Stimulated activated CD4-positive, alpha-beta T cell treated with anti-CD3 and anti-CD28 coated beads, Interleukin-4, amount 100 ng/mL, for 24 hours (primary cell): Measurements from ENCODE around the gene CRYGN.
A peak's percentile ranks its signal among the peaks of the same experiment; 100 is the strongest.

Source experiments
- DNase-seq: peaks from one replicate; pipeline ENCODE4 v3.0.0-alpha.2; 2020

CRYGN gene

DNA sequence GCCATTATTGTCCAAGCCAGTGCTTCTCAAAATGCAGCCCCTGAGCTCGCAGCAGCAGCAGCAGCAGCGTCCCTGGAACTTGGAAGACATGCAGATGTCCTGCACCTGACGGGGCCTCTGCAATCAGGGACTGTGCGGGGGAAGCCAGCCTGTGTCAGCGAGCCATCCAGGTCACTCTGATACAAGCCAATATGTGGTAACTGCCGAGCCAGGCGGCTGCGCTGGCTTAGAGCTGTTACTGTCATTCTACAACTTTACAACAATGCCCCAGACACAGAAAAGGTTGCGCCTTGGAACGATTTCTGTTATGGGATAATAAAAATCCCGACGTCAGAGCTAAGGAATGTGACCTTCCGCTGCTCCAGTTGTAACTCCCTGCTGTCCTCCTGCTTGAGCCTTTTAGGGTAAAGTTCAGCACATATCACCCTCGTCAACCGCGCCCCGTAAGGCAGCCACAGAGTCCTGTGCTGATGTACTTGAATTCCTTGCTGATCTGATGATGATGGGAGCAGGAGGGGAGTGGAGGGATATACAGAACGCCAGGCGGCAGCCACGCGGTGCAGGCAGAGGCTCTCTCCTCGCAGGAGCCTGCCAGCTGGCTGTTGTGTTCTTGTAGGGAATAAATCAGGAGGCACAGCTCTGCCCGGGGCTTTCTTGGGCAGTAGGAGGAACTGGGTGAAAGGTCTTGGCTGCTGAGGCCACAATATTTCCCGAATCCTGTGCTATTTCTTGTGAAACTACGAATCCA lies 20.0 kb upstream of the CRYGN start:
- no peak for DNase-seq

- no peak for DNase-seq
These were observed 17.6 kb upstream of the CRYGN start for GRCh38 chr7:151457534-151457933.

DNA sequence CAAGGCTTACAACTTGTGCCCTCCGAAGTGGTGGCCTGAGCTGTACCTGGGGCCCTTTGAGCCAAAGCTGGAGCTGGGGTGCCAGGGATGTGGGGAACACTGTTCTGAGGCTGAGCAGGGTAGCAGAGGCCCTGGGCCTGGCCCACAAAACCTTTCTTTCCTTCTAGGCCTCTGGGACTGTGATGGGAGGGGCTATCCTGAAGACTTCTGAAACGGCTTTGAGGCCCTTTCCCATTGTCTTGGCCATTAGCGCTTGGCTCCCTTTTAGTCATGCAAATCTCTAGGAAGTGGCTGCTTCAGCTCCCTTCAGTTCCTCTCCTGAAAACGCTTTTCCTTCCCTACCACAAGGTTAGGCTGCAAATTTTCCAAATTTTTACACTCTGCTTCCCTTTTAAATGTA lies 16.8 kb upstream of the CRYGN start:
- no peak for DNase-seq

DNA sequence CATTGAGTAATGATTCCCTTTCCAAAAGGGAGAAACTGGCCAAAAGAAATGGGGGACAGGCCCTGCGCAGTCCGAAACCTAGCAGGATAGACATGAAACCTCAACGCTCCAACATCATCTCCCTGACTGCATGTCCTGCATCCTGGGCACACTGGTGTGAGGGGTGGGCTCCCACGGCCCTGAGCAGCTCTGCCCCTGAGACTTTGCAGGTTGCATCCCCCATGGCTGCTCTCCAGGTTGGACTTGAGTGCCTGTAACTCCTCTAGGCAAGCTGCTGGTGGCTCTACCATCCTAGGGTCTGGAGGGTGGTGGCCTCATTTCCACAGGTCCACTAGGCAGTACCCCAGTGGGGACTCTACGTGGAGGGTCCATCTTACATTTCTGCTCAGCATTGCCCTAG lies 16.3 kb upstream of the CRYGN start:
- no peak for DNase-seq

- DNase-seq: no peak
These were observed 15.7 kb upstream of the CRYGN start for GRCh38 chr7:151455690-151456089.

DNA sequence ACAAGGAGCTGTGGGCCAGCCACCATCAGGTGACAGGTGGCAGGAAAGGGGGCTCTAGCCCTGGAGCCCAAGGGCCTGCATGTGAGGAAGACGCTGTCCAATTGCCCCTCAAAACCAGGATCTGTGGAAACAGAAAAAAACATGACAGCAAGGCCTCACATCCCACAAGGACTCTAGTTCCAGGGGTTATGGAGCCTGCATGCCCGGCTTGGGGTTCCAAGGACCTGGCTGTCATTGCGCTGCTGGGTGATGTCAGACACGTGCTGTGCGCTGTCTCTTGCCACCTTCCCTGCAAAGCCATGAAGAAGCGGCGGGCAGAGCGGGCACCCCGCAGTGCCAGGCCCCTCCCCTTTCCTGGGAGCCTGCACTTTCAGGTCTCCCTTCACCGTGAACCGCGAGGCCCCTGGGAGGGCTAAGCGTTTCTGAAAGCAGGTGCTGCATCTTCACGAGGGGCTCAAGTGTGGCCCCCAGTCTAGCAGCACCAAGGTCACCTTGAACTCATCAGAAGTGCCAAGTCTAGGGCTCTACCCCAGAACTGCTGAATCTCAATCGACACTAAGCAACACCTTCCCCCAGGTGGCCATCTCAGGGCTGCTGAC lies 15.1 kb upstream of the CRYGN start:
- no peak for DNase-seq

DNA sequence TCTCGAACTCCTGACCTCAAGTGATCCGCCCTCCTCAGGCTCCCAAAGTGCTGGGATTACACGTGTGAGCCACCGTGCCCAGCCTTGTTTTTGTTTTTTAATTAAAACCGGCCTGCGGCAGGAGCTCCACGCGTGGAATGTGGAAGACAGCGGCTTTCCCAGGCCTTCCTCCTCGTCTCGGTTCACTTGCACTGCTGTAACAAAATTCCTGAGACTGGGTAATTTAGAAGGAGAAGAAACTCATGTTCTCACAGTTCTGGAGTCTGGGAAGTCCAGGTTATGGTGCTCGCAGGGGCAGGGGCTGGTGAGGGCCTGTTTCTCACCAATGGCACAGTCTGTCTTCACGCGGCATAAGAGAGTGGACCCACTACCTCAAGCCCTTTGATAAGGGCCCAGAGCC lies 14.4 kb upstream of the CRYGN start:
- DNase-seq: no peak

DNA sequence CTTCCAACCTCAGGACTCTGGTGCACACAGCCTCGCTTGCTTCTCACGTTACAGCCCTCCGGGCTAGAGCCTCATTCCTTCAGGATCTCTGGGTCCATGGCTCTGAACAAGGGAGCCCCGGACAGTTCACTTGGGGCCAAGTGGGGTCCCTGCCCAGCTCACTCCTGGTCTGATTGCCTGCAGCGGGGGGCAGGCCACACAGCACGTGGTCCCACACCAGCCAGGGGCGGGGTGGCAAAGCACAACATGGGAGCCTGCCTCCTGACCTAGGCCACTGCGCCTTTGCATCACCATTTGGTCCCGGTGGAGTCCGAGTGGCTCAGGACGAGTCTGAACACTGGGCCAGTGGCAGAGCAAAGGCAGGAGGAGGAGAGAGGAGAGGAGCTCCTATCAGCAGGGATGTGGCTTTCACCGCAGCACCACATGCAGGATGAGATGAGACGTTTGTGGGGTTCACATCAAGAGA lies 13.4 kb upstream of the CRYGN start:
- DNase-seq: no peak

DNA sequence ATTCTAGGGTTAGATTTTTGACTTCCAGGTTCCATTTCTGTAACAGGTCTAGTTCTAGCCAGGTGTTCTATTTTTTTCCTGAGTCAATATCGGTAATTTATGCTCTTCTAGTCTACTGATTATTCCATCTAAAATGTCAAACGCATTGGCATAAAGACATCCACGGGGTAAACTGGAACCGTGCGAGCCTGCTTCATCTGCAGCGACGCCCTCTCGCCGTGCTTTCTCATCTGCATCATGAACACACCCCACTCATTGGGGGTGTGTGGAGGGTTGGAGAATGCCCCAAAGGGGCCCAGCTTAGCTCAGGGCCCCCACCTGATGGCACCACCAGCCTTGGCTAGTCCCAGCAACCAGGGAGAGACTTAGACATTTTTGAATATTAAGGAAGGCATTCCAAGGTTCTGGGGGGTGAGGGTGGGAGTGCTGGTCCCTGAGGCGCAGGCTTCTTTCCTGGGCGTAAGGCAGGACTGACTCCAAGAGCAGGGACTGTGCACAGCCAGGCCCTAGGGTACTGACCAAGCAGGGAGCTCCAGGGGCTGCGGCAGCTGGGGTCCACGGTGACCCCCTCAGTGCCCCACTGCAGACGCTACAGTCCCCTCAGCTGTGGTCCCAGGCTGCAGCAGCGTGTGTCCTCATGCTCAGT lies 12.9 kb upstream of the CRYGN start:
- DNase-seq: no peak

- DNase-seq: no peak
These were observed 12.0 kb upstream of the CRYGN start for GRCh38 chr7:151451626-151452571.

GRCh38 chr7:151451156-151451555 lies 11.2 kb upstream of the CRYGN start:
- no peak for DNase-seq

GRCh38 chr7:151449990-151450389 lies 10.0 kb upstream of the CRYGN start:
- no peak for DNase-seq

DNA sequence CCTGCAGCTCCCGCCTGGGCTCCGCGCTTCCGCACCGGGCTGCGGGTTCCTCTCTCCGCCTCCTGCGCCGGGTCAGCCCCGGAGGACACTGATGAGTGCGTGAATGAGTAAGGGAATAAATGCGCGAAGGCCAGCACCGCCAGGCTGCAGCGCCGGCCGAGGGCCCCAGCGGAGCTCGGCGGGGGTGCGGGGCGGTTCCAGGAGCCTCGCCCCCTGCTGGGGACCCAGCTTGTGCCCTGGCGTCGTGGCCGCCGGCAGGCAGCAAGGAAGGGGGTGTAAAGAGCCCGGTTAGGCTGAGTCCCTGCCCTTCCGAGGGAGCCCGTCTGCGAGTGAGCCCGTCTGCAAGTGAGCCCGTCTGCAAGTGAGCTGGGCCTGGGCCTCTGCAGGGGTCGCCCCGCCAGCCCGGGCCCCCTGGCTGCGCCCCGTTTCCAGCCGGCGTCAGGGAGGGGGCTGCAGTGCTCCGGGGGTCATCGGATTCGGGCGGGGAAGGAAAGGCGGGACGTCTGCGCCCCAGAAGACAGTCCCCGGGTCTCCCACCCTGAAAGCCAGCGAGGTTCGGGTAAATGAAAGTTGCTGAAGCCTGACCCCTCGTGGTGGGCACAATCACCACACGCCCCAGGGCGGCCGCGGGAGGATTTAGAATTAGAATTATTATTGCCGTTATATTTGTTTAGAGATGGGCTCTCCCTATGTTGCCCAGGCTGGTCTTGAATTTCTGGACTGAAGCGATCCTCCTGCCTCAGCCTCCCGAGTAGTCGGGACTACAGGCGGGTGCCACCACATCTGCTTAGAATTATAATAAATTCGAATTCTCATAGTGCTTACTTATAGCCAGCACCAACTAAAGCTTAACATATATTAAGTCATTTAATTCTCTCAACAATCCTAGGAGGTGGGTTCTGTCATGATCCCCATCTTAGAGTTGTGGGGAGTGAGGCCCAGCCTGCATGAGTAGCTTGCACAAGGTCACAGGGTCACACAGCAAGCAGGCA lies 8.6 kb upstream of the CRYGN start:
- DNase-seq: peak; percentile 81

- no peak for DNase-seq
These were observed 7.9 kb upstream of the CRYGN start for GRCh38 chr7:151447901-151448260.

- DNase-seq: no peak
These were observed 7.4 kb upstream of the CRYGN start for GRCh38 chr7:151447312-151447711.

DNA sequence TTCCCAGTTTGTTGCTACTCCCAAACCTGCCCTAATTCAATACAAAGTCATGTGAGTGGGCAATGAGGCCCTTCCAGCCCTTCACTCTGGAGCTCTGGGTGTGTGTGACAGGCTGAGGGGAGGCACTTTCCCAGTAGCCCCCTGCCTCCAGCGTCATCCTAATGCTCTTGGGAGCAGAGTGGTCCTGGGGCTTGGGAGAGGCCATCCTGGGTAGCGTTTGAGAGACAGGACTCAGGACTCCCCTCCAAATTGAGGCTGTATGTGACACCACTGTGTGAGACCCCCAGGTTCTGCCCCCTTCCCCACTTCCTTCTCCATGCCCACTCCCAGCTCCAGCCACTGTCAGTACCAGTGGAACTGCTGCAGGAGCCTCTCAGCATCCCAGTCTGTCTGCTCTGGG lies 6.5 kb upstream of the CRYGN start:
- DNase-seq: no peak

DNA sequence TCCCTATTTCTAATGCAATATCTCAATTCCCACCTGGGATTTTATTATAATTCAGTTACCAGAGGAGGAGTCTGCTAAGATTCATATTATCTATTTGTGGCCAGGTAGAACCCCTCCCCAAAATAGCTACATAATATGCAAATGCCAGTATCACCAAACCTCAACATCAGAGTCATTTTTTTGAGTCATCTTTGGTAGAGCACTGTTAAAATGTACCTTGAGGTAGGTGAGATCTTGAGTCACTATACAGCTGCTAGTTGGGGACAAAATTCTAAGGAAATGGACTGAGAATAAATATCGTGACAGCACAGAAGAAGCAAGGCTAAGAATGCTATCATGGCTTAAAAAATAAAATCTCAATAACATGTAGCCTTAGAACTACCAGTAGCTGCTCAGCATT lies 4.7 kb upstream of the CRYGN start:
- DNase-seq: no peak

GRCh38 chr7:151442776-151443496 lies 3.0 kb upstream of the CRYGN start:
- DNase-seq: no peak

- no peak for DNase-seq
These were observed 981 bp upstream of the CRYGN start for GRCh38 chr7:151440799-151441445.

- DNase-seq: no peak
These were observed 908 bp downstream of the CRYGN start for GRCh38 chr7:151438864-151439601.
